Activated CD8-positive, alpha-beta memory T cell treated with anti-CD3 and anti-CD28 coated beads for 24 hours (primary cell): ENCODE results near the gene ZDHHC16.
"Not testable (repeated sequence)": the region's sequence is repeated elsewhere in the genome, so short reads cannot be mapped to it uniquely, and the experiment has no call there.

Experiments
- DNase-seq: peaks from one replicate; pipeline ENCODE4 v3.0.0-alpha.2; 2020

The ZDHHC16 gene

GRCh38 chr10:97445722-97446639, at the start of gene ZDHHC16, which contains the start of gene EXOSC1:
Gene ZDHHC16 (plus strand): TSS chr10:97446175. CDS start chr10:97451676, 5,501 bp downstream.
Gene EXOSC1 (minus strand): TSS chr10:97446006. CDS start chr10:97445985, 21 bp downstream.
- DNase-seq: peak; percentile 93

- DNase-seq: peak; percentile 65
Observed at GRCh38 chr10:97399843-97400545, 46.0 kb upstream of the ZDHHC16 start.

GRCh38 chr10:97400665-97401454, 45.1 kb upstream of the ZDHHC16 start, which contains the start of gene RRP12:
Gene RRP12 (minus strand): TSS chr10:97401340. CDS start chr10:97401231, 109 bp downstream.
- DNase-seq: peak; percentile 86

GRCh38 chr10:97401455-97401919, 44.5 kb upstream of the ZDHHC16 start:
- DNase-seq: no peak

- DNase-seq: no peak
Observed at GRCh38 chr10:97404044-97404443, 41.9 kb upstream of the ZDHHC16 start.

GRCh38 chr10:97406064-97406463, 39.9 kb upstream of the ZDHHC16 start:
- no peak for DNase-seq

- DNase-seq: not testable (repeated sequence)
Observed at GRCh38 chr10:97406483-97406882, 39.5 kb upstream of the ZDHHC16 start.

GRCh38 chr10:97407211-97407951, 38.6 kb upstream of the ZDHHC16 start:
- peak; percentile 89 for DNase-seq

GRCh38 chr10:97407952-97408248, 38.1 kb upstream of the ZDHHC16 start:
- DNase-seq: no peak

- no peak for DNase-seq
Observed at GRCh38 chr10:97408496-97408992, 37.4 kb upstream of the ZDHHC16 start.

GRCh38 chr10:97411406-97411805, 34.6 kb upstream of the ZDHHC16 start:
- DNase-seq: no peak

GRCh38 chr10:97412891-97413304, 33.1 kb upstream of the ZDHHC16 start:
- peak; percentile 78 for DNase-seq

- no peak for DNase-seq
Observed at GRCh38 chr10:97416565-97416964, 29.4 kb upstream of the ZDHHC16 start.

- DNase-seq: not testable (repeated sequence)
Observed at GRCh38 chr10:97423757-97424098, 22.2 kb upstream of the ZDHHC16 start.

GRCh38 chr10:97425964-97426775, 19.8 kb upstream of the ZDHHC16 start, which contains the start of gene PGAM1:
Gene PGAM1 (plus strand): TSS chr10:97426191. CDS start chr10:97426308, 117 bp downstream.
- DNase-seq: peak; percentile 96

GRCh38 chr10:97426776-97427570, 19.0 kb upstream of the ZDHHC16 start:
- DNase-seq: peak; percentile 68

- DNase-seq: no peak
Observed at GRCh38 chr10:97427571-97428179, 18.3 kb upstream of the ZDHHC16 start.

- DNase-seq: no peak
Observed at GRCh38 chr10:97428572-97428981, 17.4 kb upstream of the ZDHHC16 start.

- no peak for DNase-seq
Observed at GRCh38 chr10:97434055-97434454, 11.9 kb upstream of the ZDHHC16 start.

- no peak for DNase-seq
Observed at GRCh38 chr10:97434557-97434956, 11.4 kb upstream of the ZDHHC16 start.
